ENCODE results near the gene RHBDL1.
A peak's percentile ranks its signal among the peaks of the same experiment; 100 is the strongest.

Gene RHBDL1

GRCh38 chr16:681746-682427 is 6.4 kb downstream of the RHBDL1 start:
- Histone ChIP-seq H3K14ac (ENCODE audit: low read length) (no peak overlapping the region), H3K4me2 (ENCODE audit: insufficient read depth, low read length, poor library complexity, severe bottlenecking) (no peak overlapping the region), H4K8ac (ENCODE audit: low read depth, low read length) (peak overlapping the region; percentile 0), H3K9me3 (replicated peaks in 1 of 2; ENCODE audit: control insufficient read depth in 2 of 2, insufficient read depth in 1 of 2, low read depth in 1 of 2, low read length in 2 of 2) (peaks cover 0 to 2% of the 10 kb centered on the region in 2 donors), H3K36me3 (replicated peaks in 1 of 2; ENCODE audit: control insufficient read depth in 2 of 2, insufficient read depth in 2 of 2, low read length in 2 of 2) (peaks cover 35 to 54% of the 10 kb centered on the region in 2 donors), H2BK5ac (ENCODE audit: low read length) (no peak overlapping the region), H3K27ac (replicated peaks; ENCODE audit: low read length) (no peak overlapping the region), H3K4ac (ENCODE audit: low read length) (no peak overlapping the region), H3K18ac (ENCODE audit: low read length) (no peak overlapping the region), H2AK5ac (ENCODE audit: low read depth, low read length) (no peak overlapping the region), H2BK120ac (ENCODE audit: low read depth, low read length) (no peak overlapping the region), H3K79me1 (ENCODE audit: low read depth, low read length) (peaks cover 31% of the 10 kb centered on the region), H2BK15ac (ENCODE audit: low read length) (no peak overlapping the region), H3K27me3 (ENCODE audit: control insufficient read depth in 3 of 3, insufficient read depth in 3 of 3, low read depth in 1 of 3, low read length in 3 of 3) (no peaks in the 10 kb centered on the region), H2AFZ (ENCODE audit: low read length) (no peak overlapping the region), H3K4me1 (ENCODE audit: control insufficient read depth in 2 of 2, insufficient read depth in 1 of 2, low read depth in 1 of 2, low read length in 2 of 2) (peaks cover 7 to 21% of the 10 kb centered on the region in 2 donors), H3K4me3 (ENCODE audit: low read length in 2 of 2) (peak overlapping the region; percentile 8 to 87), H2BK12ac (ENCODE audit: low read length) (no peak overlapping the region), H4K91ac (ENCODE audit: low read depth, low read length, poor library complexity) (no peak overlapping the region), H3K9ac (ENCODE audit: low read depth, low read length, poor library complexity) (no peak overlapping the region), H3K23ac (ENCODE audit: low read depth, low read length, poor library complexity) (peak overlapping the region; percentile 99)
- no peak for DNase-seq (ENCODE audit: low spot score)
- WGBS, 2 donors (ENCODE audit: extremely low coverage in 2 of 2, insufficient read length in 2 of 2, insufficient replicate concordance in 1 of 2): no CpG with 5 or more reads among the region's 28 CpGs

- no peak overlapping the region for H2BK12ac ChIP-seq (ENCODE audit: low read length)
- peaks cover 7 to 21% of the 10 kb centered on the region in 2 donors for H3K4me1 ChIP-seq (ENCODE audit: control insufficient read depth in 2 of 2, insufficient read depth in 1 of 2, low read depth in 1 of 2, low read length in 2 of 2)
- peak overlapping the region; percentile 89 for H3K4me2 ChIP-seq (ENCODE audit: insufficient read depth, low read length, poor library complexity, severe bottlenecking)
- H3K27me3 ChIP-seq (ENCODE audit: control insufficient read depth in 3 of 3, insufficient read depth in 3 of 3, low read depth in 1 of 3, low read length in 3 of 3): no peaks in the 10 kb centered on the region
- no peak overlapping the region for H4K91ac ChIP-seq (ENCODE audit: low read depth, low read length, poor library complexity)
- H2BK15ac ChIP-seq (ENCODE audit: low read length): no peak overlapping the region
- H3K9ac ChIP-seq (ENCODE audit: low read depth, low read length, poor library complexity): peak overlapping the region; percentile 77
- peak overlapping the region; percentile 88 for H2BK5ac ChIP-seq (ENCODE audit: low read length)
- peaks cover 31% of the 10 kb centered on the region for H3K79me1 ChIP-seq (ENCODE audit: low read depth, low read length)
- H3K4me3 ChIP-seq (ENCODE audit: low read length in 2 of 2): peak overlapping the region; percentile 8 to 50
- H3K23ac ChIP-seq (ENCODE audit: low read depth, low read length, poor library complexity): peak overlapping the region; percentile 99
- no peak for DNase-seq (ENCODE audit: low spot score)
- no peak overlapping the region for H3K27ac ChIP-seq (replicated peaks; ENCODE audit: low read length)
- no peak overlapping the region for H2BK120ac ChIP-seq (ENCODE audit: low read depth, low read length)
- no peak overlapping the region for H3K4ac ChIP-seq (ENCODE audit: low read length)
- no peak overlapping the region for H4K8ac ChIP-seq (ENCODE audit: low read depth, low read length)
- H2AFZ ChIP-seq (ENCODE audit: low read length): no peak overlapping the region
- WGBS, 2 donors (ENCODE audit: extremely low coverage in 2 of 2, insufficient read length in 2 of 2, insufficient replicate concordance in 1 of 2): no CpG with 5 or more reads among the region's 36 CpGs
- H3K36me3 ChIP-seq (replicated peaks in 1 of 2; ENCODE audit: control insufficient read depth in 2 of 2, insufficient read depth in 2 of 2, low read length in 2 of 2): peaks cover 41 to 62% of the 10 kb centered on the region in 2 donors
- peak overlapping the region; percentile 28 for H2AK5ac ChIP-seq (ENCODE audit: low read depth, low read length)
- H3K18ac ChIP-seq (ENCODE audit: low read length): no peak overlapping the region
- peaks cover 0 to 2% of the 10 kb centered on the region in 2 donors for H3K9me3 ChIP-seq (replicated peaks in 1 of 2; ENCODE audit: control insufficient read depth in 2 of 2, insufficient read depth in 1 of 2, low read depth in 1 of 2, low read length in 2 of 2)
- no peak overlapping the region for H3K14ac ChIP-seq (ENCODE audit: low read length)
Measured at GRCh38 chr16:682493-683395, 7.3 kb downstream of the RHBDL1 start.

- Histone ChIP-seq H3K36me3 (replicated peaks in 1 of 2; ENCODE audit: control insufficient read depth in 2 of 2, insufficient read depth in 2 of 2, low read length in 2 of 2) (peaks cover 43 to 66% of the 10 kb centered on the region in 2 donors), H3K23ac (ENCODE audit: low read depth, low read length, poor library complexity) (peak overlapping the region; percentile 99), H3K9me3 (replicated peaks in 1 of 2; ENCODE audit: control insufficient read depth in 2 of 2, insufficient read depth in 1 of 2, low read depth in 1 of 2, low read length in 2 of 2) (peaks cover 0 to 2% of the 10 kb centered on the region in 2 donors), H4K8ac (ENCODE audit: low read depth, low read length) (peak overlapping the region; percentile 65), H3K27me3 (ENCODE audit: control insufficient read depth in 3 of 3, insufficient read depth in 3 of 3, low read depth in 1 of 3, low read length in 3 of 3) (no peaks in the 10 kb centered on the region), H2BK15ac (ENCODE audit: low read length) (peak overlapping the region; percentile 67), H2BK12ac (ENCODE audit: low read length) (peak overlapping the region; percentile 73), H2BK5ac (ENCODE audit: low read length) (peak overlapping the region; percentile 88), H3K4ac (ENCODE audit: low read length) (peak overlapping the region; percentile 98), H2AK5ac (ENCODE audit: low read depth, low read length) (peak overlapping the region; percentile 99), H3K4me2 (ENCODE audit: insufficient read depth, low read length, poor library complexity, severe bottlenecking) (peak overlapping the region; percentile 89), H3K27ac (replicated peaks; ENCODE audit: low read length) (no peak overlapping the region), H3K9ac (ENCODE audit: low read depth, low read length, poor library complexity) (peak overlapping the region; percentile 100), H2AFZ (ENCODE audit: low read length) (no peak overlapping the region), H4K91ac (ENCODE audit: low read depth, low read length, poor library complexity) (peak overlapping the region; percentile 85), H3K79me1 (ENCODE audit: low read depth, low read length) (peaks cover 36% of the 10 kb centered on the region), H2BK120ac (ENCODE audit: low read depth, low read length) (no peak overlapping the region), H3K14ac (ENCODE audit: low read length) (peak overlapping the region; percentile 71), H3K4me3 (ENCODE audit: low read length in 2 of 2) (peak overlapping the region; percentile 50 to 94), H3K18ac (ENCODE audit: low read length) (peak overlapping the region; percentile 91), H3K4me1 (ENCODE audit: control insufficient read depth in 2 of 2, insufficient read depth in 1 of 2, low read depth in 1 of 2, low read length in 2 of 2) (peaks cover 7 to 21% of the 10 kb centered on the region in 2 donors)
- DNase-seq (ENCODE audit: low spot score): no peak
- no CpG with 5 or more reads among the region's 57 CpGs for WGBS, 2 donors (ENCODE audit: extremely low coverage in 2 of 2, insufficient read length in 2 of 2, insufficient replicate concordance in 1 of 2)
Measured at GRCh38 chr16:683396-684070, 8.1 kb downstream of the RHBDL1 start.

All from neuronal stem cell (in vitro differentiated cells).